SK-N-SH treated with all-trans-retinoic acid at 6 μM for 48 hours (cell line): ENCODE data around the gene SKI.

ENCODE experiments used
- ARNTL ChIP-seq: fragments of 450-650 bp; formaldehyde crosslinking; IDR thresholded peaks from 2 replicates; pipeline ENCODE4 v1.5.0; 2020; ENCODE audit warnings: low read depth, mild to moderate bottlenecking, moderate library complexity, borderline replicate concordance
- CREB5 ChIP-seq: fragments of 250-450 bp; sonication (Bioruptor Pico); IDR thresholded peaks from 2 replicates; pipeline ENCODE4 v1.5.1; 2020; ENCODE audit warnings: low read depth, mild to moderate bottlenecking, moderate library complexity
- CSDC2 ChIP-seq: fragments of 250-450 bp; sonication (Bioruptor Pico); IDR thresholded peaks from 2 replicates; pipeline ENCODE4 v1.5.0; 2020; ENCODE audit warnings: mild to moderate bottlenecking, moderate library complexity
- CSRNP3 ChIP-seq: fragments of 250-450 bp; sonication (Bioruptor Pico); IDR thresholded peaks from 2 replicates; pipeline ENCODE4 v1.5.1; 2021; ENCODE audit warnings: mild to moderate bottlenecking, moderate library complexity
- GLIS3 ChIP-seq: fragments of 250-450 bp; sonication (Bioruptor Pico); IDR thresholded peaks from 2 replicates; pipeline ENCODE4 v1.5.0; 2020; ENCODE audit warnings: mild to moderate bottlenecking, moderate library complexity
- ISL1 ChIP-seq: fragments of 250-450 bp; sonication (Bioruptor Pico); IDR thresholded peaks from 2 replicates; pipeline ENCODE4 v2.1.2; 2022; ENCODE audit warnings: mild to moderate bottlenecking, moderate library complexity
- PATZ1 ChIP-seq: fragments of 250-450 bp; sonication (Bioruptor Pico); IDR thresholded peaks from 2 replicates; pipeline ENCODE4 v1.8.0; 2020; ENCODE audit warnings: mild to moderate bottlenecking, moderate library complexity, borderline replicate concordance
- POU6F1 ChIP-seq: fragments of 250-450 bp; sonication (Bioruptor Pico); IDR thresholded peaks from 2 replicates; pipeline ENCODE4 v1.8.0; 2021; ENCODE audit warnings: low read depth, mild to moderate bottlenecking, moderate library complexity, borderline replicate concordance
- TSHZ2 ChIP-seq: fragments of 250-450 bp; sonication (Bioruptor Pico); IDR thresholded peaks from 2 replicates; pipeline ENCODE4 v1.5.0; 2020; ENCODE audit warnings: mild to moderate bottlenecking, moderate library complexity
- ZC3H10 ChIP-seq: fragments of 250-450 bp; sonication (Bioruptor Pico); IDR thresholded peaks from 2 replicates; pipeline ENCODE4 v1.5.1; 2021; ENCODE audit warnings: mild to moderate bottlenecking, moderate library complexity
- ZFP30 ChIP-seq: fragments of 450-650 bp; formaldehyde crosslinking; IDR thresholded peaks from 2 replicates; pipeline ENCODE4 v1.5.0; 2022; ENCODE audit warnings: mild to moderate bottlenecking, moderate library complexity
- ZNF565 ChIP-seq: fragments of 450-650 bp; formaldehyde crosslinking; conservative IDR thresholded peaks from 2 replicates; pipeline ENCODE4 v1.5.0; 2020; ENCODE audit warnings: low read depth, mild to moderate bottlenecking, moderate library complexity
- ZNF70 ChIP-seq: fragments of 450-650 bp; formaldehyde crosslinking; IDR thresholded peaks from 2 replicates; pipeline ENCODE4 v1.5.0; 2020; ENCODE audit warnings: mild to moderate bottlenecking, moderate library complexity
- ZNF8 ChIP-seq: fragments of 450-650 bp; formaldehyde crosslinking; IDR thresholded peaks from 2 replicates; pipeline ENCODE4 v1.5.0; 2020; ENCODE audit warnings: mild to moderate bottlenecking, moderate library complexity

GRCh38 chr1:2200308-2200943, 27.7 kb upstream of the SKI start:
- TF ChIP-seq POU6F1 (CRISPR knock-in tag) = no peak
- TF ChIP-seq GLIS3 = no peak
- TF ChIP-seq CSRNP3 = no peak
- TF ChIP-seq ARNTL (CRISPR knock-in tag) = no peak
- TF ChIP-seq TSHZ2 (CRISPR knock-in tag) = no peak
- TF ChIP-seq CSDC2 = no peak
- TF ChIP-seq ZNF565 (CRISPR knock-in tag) = no peak
- TF ChIP-seq ISL1 (CRISPR knock-in tag) = no peak
- TF ChIP-seq ZFP30 (CRISPR knock-in tag) = no peak
- TF ChIP-seq PATZ1 (CRISPR knock-in tag) = no peak
- no peak for TF ChIP-seq ZNF70
- no peak for TF ChIP-seq CREB5 (CRISPR knock-in tag)
- no peak for TF ChIP-seq ZC3H10 (CRISPR knock-in tag)
- no peak for TF ChIP-seq ZNF8 (CRISPR knock-in tag)
